Muscle layer of colon (tissue), 2 donors: Measurements from ENCODE around the gene CACNB2.

Experiments used
- H3K27ac ChIP-seq: one replicate; pipeline ENCODE4 v1.7.0; 2013; ENCODE audit warnings: low read depth, mild to moderate bottlenecking, low read length, moderate library complexity
- H3K27me3 ChIP-seq, 2 donors: one replicate each; pipeline ENCODE4 v1.7.0; 2013; ENCODE audit warnings: low read length in 2 of 2, mild to moderate bottlenecking in 2 of 2; ENCODE audit not compliant: insufficient read depth in 2 of 2, control insufficient read depth in 1 of 2
- H3K36me3 ChIP-seq: one replicate; pipeline ENCODE4 v1.7.0; 2013; ENCODE audit warnings: mild to moderate bottlenecking, low read length; ENCODE audit not compliant: insufficient read depth
- H3K4me1 ChIP-seq: one replicate; pipeline ENCODE4 v1.7.0; 2013; ENCODE audit warnings: mild to moderate bottlenecking, low read length; ENCODE audit not compliant: insufficient read depth
- H3K4me3 ChIP-seq, 2 donors: one replicate each; pipeline ENCODE4 v1.7.0; 2013; ENCODE audit warnings: low read length in 2 of 2, low read depth in 1 of 2, mild to moderate bottlenecking in 1 of 2, moderate library complexity in 1 of 2
- H3K9ac ChIP-seq: one replicate; pipeline ENCODE4 v1.7.0; 2013; ENCODE audit warnings: low read length
- H3K9me3 ChIP-seq: one replicate; pipeline ENCODE4 v1.7.0; 2013; ENCODE audit warnings: mild to moderate bottlenecking, low read length
- donor health status: abdominal sarcoma.
- donor health status: Adenocarcinoma of cecum.

The CACNB2 gene

GRCh38 chr10:18473424-18474117 is 333.3 kb downstream of the CACNB2 start:
- Histone ChIP-seq H3K27ac (no peak overlapping the region), H3K9ac (no peak overlapping the region), H3K27me3 (no peaks in the 10 kb centered on the region), H3K4me1 (peaks cover 6% of the 10 kb centered on the region), H3K36me3 (no peaks in the 10 kb centered on the region), H3K9me3 (no peaks in the 10 kb centered on the region), H3K4me3 (no peak overlapping the region)

GRCh38 chr10:18474118-18474455 is 333.9 kb downstream of the CACNB2 start:
- no peaks in the 10 kb centered on the region for H3K27me3 ChIP-seq
- no peak overlapping the region for H3K9ac ChIP-seq
- H3K4me1 ChIP-seq, result peaks cover 6% of the 10 kb centered on the region
- no peaks in the 10 kb centered on the region for H3K9me3 ChIP-seq
- no peaks in the 10 kb centered on the region for H3K36me3 ChIP-seq
- H3K27ac ChIP-seq, result no peak overlapping the region
- H3K4me3 ChIP-seq, result no peak overlapping the region

GRCh38 chr10:18476076-18476647 is 335.9 kb downstream of the CACNB2 start:
- Histone ChIP-seq H3K27me3 (no peaks in the 10 kb centered on the region), H3K4me3 (no peak overlapping the region), H3K4me1 (peaks cover 6% of the 10 kb centered on the region), H3K27ac (no peak overlapping the region), H3K9ac (no peak overlapping the region), H3K9me3 (no peaks in the 10 kb centered on the region), H3K36me3 (no peaks in the 10 kb centered on the region)

GRCh38 chr10:18478354-18478753 is 338.1 kb downstream of the CACNB2 start:
- no peaks in the 10 kb centered on the region for H3K4me1 ChIP-seq
- no peaks in the 10 kb centered on the region for H3K27me3 ChIP-seq
- no peaks in the 10 kb centered on the region for H3K36me3 ChIP-seq
- no peak overlapping the region for H3K9ac ChIP-seq
- no peak overlapping the region for H3K4me3 ChIP-seq
- H3K27ac ChIP-seq, result no peak overlapping the region
- H3K9me3 ChIP-seq, result no peaks in the 10 kb centered on the region

- Histone ChIP-seq H3K36me3 (no peaks in the 10 kb centered on the region), H3K9ac (no peak overlapping the region), H3K27ac (no peak overlapping the region), H3K27me3 (no peaks in the 10 kb centered on the region), H3K4me1 (no peaks in the 10 kb centered on the region), H3K4me3 (no peak overlapping the region), H3K9me3 (no peaks in the 10 kb centered on the region)
Measured at GRCh38 chr10:18479502-18479901, 339.3 kb downstream of the CACNB2 start.

GRCh38 chr10:18483516-18484186 is 343.4 kb downstream of the CACNB2 start:
- H3K9ac ChIP-seq, result no peak overlapping the region
- H3K27me3 ChIP-seq, result no peaks in the 10 kb centered on the region
- H3K27ac ChIP-seq, result no peak overlapping the region
- no peaks in the 10 kb centered on the region for H3K9me3 ChIP-seq
- no peaks in the 10 kb centered on the region for H3K36me3 ChIP-seq
- no peak overlapping the region for H3K4me3 ChIP-seq
- no peaks in the 10 kb centered on the region for H3K4me1 ChIP-seq

GRCh38 chr10:18486438-18486837 is 346.2 kb downstream of the CACNB2 start:
- no peaks in the 10 kb centered on the region for H3K36me3 ChIP-seq
- no peak overlapping the region for H3K27ac ChIP-seq
- no peaks in the 10 kb centered on the region for H3K9me3 ChIP-seq
- no peak overlapping the region for H3K9ac ChIP-seq
- H3K27me3 ChIP-seq, result no peaks in the 10 kb centered on the region
- H3K4me1 ChIP-seq, result no peaks in the 10 kb centered on the region
- no peak overlapping the region for H3K4me3 ChIP-seq

GRCh38 chr10:18490755-18491154 is 350.5 kb downstream of the CACNB2 start:
- Histone ChIP-seq H3K9me3 (no peaks in the 10 kb centered on the region), H3K36me3 (no peaks in the 10 kb centered on the region), H3K9ac (no peak overlapping the region), H3K4me3 (no peak overlapping the region), H3K27me3 (no peaks in the 10 kb centered on the region), H3K4me1 (no peaks in the 10 kb centered on the region), H3K27ac (no peak overlapping the region)

- Histone ChIP-seq H3K9me3 (no peaks in the 10 kb centered on the region), H3K27me3 (no peaks in the 10 kb centered on the region), H3K36me3 (no peaks in the 10 kb centered on the region), H3K9ac (no peak overlapping the region), H3K4me3 (no peak overlapping the region), H3K27ac (no peak overlapping the region), H3K4me1 (no peaks in the 10 kb centered on the region)
Measured at GRCh38 chr10:18497806-18498369, 357.7 kb downstream of the CACNB2 start.

- H3K4me3 ChIP-seq, result no peak overlapping the region
- no peaks in the 10 kb centered on the region for H3K27me3 ChIP-seq
- H3K4me1 ChIP-seq, result no peaks in the 10 kb centered on the region
- H3K36me3 ChIP-seq, result no peaks in the 10 kb centered on the region
- no peaks in the 10 kb centered on the region for H3K9me3 ChIP-seq
- H3K27ac ChIP-seq, result no peak overlapping the region
- H3K9ac ChIP-seq, result no peak overlapping the region
Measured at GRCh38 chr10:18498998-18499397, 358.8 kb downstream of the CACNB2 start.

GRCh38 chr10:18500576-18500975 is 360.4 kb downstream of the CACNB2 start:
- no peak overlapping the region for H3K27ac ChIP-seq
- H3K4me3 ChIP-seq, result no peak overlapping the region
- no peaks in the 10 kb centered on the region for H3K9me3 ChIP-seq
- no peaks in the 10 kb centered on the region for H3K27me3 ChIP-seq
- H3K36me3 ChIP-seq, result no peaks in the 10 kb centered on the region
- H3K9ac ChIP-seq, result no peak overlapping the region
- H3K4me1 ChIP-seq, result no peaks in the 10 kb centered on the region
